ENCODE results near the gene HMX3. TPM values are rescaled to one million over a fixed set of nuclear protein-coding genes. Genes with fewer than 3 reads are reported as not detected.

HMX3 gene
- polyA plus RNA-seq, 1 donor from 2014 or later: not detected

- TF ChIP-seq RAD21 (conservative IDR thresholded peaks at IDR 0.05): no peak
- no peak for TF ChIP-seq TAF1 (IDR thresholded peaks at IDR 0.05; ENCODE audit: low read depth)
- TF ChIP-seq EP300 (conservative IDR thresholded peaks at IDR 0.05; ENCODE audit: poor library complexity, severe bottlenecking): no peak
- TF ChIP-seq POLR2AphosphoS5 (IDR thresholded peaks at IDR 0.05): no peak
- TF ChIP-seq MXI1 (conservative IDR thresholded peaks at IDR 0.05; ENCODE audit: poor library complexity, severe bottlenecking): no peak
- TF ChIP-seq, protein P1, sequence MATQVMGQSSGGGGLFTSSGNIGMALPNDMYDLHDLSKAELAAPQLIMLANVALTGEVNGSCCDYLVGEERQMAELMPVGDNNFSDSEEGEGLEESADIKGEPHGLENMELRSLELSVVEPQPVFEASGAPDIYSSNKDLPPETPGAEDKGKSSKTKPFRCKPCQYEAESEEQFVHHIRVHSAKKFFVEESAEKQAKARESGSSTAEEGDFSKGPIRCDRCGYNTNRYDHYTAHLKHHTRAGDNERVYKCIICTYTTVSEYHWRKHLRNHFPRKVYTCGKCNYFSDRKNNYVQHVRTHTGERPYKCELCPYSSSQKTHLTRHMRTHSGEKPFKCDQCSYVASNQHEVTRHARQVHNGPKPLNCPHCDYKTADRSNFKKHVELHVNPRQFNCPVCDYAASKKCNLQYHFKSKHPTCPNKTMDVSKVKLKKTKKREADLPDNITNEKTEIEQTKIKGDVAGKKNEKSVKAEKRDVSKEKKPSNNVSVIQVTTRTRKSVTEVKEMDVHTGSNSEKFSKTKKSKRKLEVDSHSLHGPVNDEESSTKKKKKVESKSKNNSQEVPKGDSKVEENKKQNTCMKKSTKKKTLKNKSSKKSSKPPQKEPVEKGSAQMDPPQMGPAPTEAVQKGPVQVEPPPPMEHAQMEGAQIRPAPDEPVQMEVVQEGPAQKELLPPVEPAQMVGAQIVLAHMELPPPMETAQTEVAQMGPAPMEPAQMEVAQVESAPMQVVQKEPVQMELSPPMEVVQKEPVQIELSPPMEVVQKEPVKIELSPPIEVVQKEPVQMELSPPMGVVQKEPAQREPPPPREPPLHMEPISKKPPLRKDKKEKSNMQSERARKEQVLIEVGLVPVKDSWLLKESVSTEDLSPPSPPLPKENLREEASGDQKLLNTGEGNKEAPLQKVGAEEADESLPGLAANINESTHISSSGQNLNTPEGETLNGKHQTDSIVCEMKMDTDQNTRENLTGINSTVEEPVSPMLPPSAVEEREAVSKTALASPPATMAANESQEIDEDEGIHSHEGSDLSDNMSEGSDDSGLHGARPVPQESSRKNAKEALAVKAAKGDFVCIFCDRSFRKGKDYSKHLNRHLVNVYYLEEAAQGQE (IDR thresholded peaks at IDR 0.05; ENCODE audit: borderline replicate concordance): no peak
- TF ChIP-seq, protein P2, sequence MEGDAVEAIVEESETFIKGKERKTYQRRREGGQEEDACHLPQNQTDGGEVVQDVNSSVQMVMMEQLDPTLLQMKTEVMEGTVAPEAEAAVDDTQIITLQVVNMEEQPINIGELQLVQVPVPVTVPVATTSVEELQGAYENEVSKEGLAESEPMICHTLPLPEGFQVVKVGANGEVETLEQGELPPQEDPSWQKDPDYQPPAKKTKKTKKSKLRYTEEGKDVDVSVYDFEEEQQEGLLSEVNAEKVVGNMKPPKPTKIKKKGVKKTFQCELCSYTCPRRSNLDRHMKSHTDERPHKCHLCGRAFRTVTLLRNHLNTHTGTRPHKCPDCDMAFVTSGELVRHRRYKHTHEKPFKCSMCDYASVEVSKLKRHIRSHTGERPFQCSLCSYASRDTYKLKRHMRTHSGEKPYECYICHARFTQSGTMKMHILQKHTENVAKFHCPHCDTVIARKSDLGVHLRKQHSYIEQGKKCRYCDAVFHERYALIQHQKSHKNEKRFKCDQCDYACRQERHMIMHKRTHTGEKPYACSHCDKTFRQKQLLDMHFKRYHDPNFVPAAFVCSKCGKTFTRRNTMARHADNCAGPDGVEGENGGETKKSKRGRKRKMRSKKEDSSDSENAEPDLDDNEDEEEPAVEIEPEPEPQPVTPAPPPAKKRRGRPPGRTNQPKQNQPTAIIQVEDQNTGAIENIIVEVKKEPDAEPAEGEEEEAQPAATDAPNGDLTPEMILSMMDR (IDR thresholded peaks at IDR 0.05; ENCODE audit: poor library complexity, severe bottlenecking): no peak
- no peak for TF ChIP-seq SMC3 (conservative IDR thresholded peaks at IDR 0.05; ENCODE audit: poor library complexity)
- no peak for TF ChIP-seq EZH2 (IDR thresholded peaks at IDR 0.05; ENCODE audit: borderline replicate concordance, insufficient read depth, low read length, poor library complexity, severe bottlenecking)
- Histone ChIP-seq H3K27ac (ENCODE audit: low read length) (no peak overlapping the region), H3K9me3 (ENCODE audit: low read length) (no peaks in the 10 kb centered on the region), H3K79me2 (replicated peaks; ENCODE audit: insufficient read depth, low read length) (peaks cover 3% of the 10 kb centered on the region), H2AFZ (ENCODE audit: low read depth, low read length) (no peak overlapping the region), H3K9me2 (ENCODE audit: insufficient read depth, low read length) (no peaks in the 10 kb centered on the region), H3K4me2 (ENCODE audit: low read length) (no peak overlapping the region), H3F3A (ENCODE audit: insufficient read depth, low read length, poor library complexity, severe bottlenecking) (no peaks in the 10 kb centered on the region), H3K9ac (ENCODE audit: low read length) (no peak overlapping the region), H3K4me3 (ENCODE audit: low read length) (no peak overlapping the region), H3K27me3 (ENCODE audit: insufficient read depth, low read depth, low read length) (no peaks in the 10 kb centered on the region), H4K20me1 (ENCODE audit: insufficient read depth) (no peaks in the 10 kb centered on the region), H3K36me3 (ENCODE audit: insufficient read depth, low read length) (peaks cover 19% of the 10 kb centered on the region)
Observed at GRCh38 chr10:123165445-123166072, 29.8 kb downstream of the HMX3 start.

DNA sequence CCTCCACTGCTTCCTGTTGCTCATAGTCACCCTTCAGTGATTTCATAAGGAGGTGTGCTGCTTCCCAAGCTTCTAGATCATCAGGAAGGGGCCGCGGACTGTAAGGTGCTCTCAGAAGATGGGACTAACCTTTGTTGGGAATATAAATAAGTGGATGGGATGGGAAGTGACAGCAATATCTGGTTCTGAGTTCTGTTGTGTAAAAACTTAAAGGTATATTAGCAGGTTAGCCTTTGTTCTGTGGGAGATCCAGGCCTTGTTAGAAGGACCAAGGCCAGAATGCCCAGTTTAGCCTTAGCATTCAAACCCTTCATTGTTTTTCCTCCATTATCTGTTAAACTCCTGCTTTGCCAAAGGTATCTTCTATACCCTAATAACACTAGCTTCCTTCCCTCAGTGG lies 30.8 kb downstream of the HMX3 start:
- H3K9ac ChIP-seq (ENCODE audit: low read length): no peak overlapping the region
- no peaks in the 10 kb centered on the region for H3K9me3 ChIP-seq (ENCODE audit: low read length)
- TF ChIP-seq EZH2 (IDR thresholded peaks at IDR 0.05; ENCODE audit: borderline replicate concordance, insufficient read depth, low read length, poor library complexity, severe bottlenecking) (no peak), EP300 (conservative IDR thresholded peaks at IDR 0.05; ENCODE audit: poor library complexity, severe bottlenecking) (no peak)
- TF ChIP-seq, protein P1 (IDR thresholded peaks at IDR 0.05; ENCODE audit: borderline replicate concordance): no peak
- no peaks in the 10 kb centered on the region for H3K27me3 ChIP-seq (ENCODE audit: insufficient read depth, low read depth, low read length)
- H3K4me2 ChIP-seq (ENCODE audit: low read length): no peak overlapping the region
- no peaks in the 10 kb centered on the region for H4K20me1 ChIP-seq (ENCODE audit: insufficient read depth)
- no peak overlapping the region for H2AFZ ChIP-seq (ENCODE audit: low read depth, low read length)
- H3F3A ChIP-seq (ENCODE audit: insufficient read depth, low read length, poor library complexity, severe bottlenecking): no peaks in the 10 kb centered on the region
- H3K36me3 ChIP-seq (ENCODE audit: insufficient read depth, low read length): peaks cover 19% of the 10 kb centered on the region
- no peaks in the 10 kb centered on the region for H3K79me2 ChIP-seq (replicated peaks; ENCODE audit: insufficient read depth, low read length)
- no peaks in the 10 kb centered on the region for H3K9me2 ChIP-seq (ENCODE audit: insufficient read depth, low read length)
- H3K27ac ChIP-seq (ENCODE audit: low read length): no peak overlapping the region
- H3K4me3 ChIP-seq (ENCODE audit: low read length): no peak overlapping the region
